Colonic mucosa (tissue), 4 donors: ENCODE data around the gene OST4. TPM values are rescaled to one million over a fixed set of nuclear protein-coding genes. Genes with fewer than 3 reads are reported as not detected.
"Not testable (repeated sequence)": the region's sequence is repeated elsewhere in the genome, so short reads cannot be mapped to it uniquely, and the experiment has no call there.

Experiments
- DNase-seq: peaks from one replicate; pipeline ENCODE4 v3.0.0-alpha.2; 2020
- H3K27ac ChIP-seq: fragments of 200-600 bp; one replicate; pipeline ENCODE4 v1.8.0; 2021
- H3K27me3 ChIP-seq: fragments of 200-600 bp; one replicate; pipeline ENCODE4 v1.8.0; 2021
- H3K36me3 ChIP-seq: fragments of 200-600 bp; one replicate; pipeline ENCODE4 v1.8.0; 2021
- H3K4me1 ChIP-seq: fragments of 200-600 bp; one replicate; pipeline ENCODE4 v1.8.0; 2021; ENCODE audit warnings: mild to moderate bottlenecking
- H3K4me3 ChIP-seq: fragments of 200-600 bp; one replicate; pipeline ENCODE4 v1.8.0; 2021
- H3K9ac ChIP-seq, 2 donors: one replicate each; pipeline ENCODE4 v1.7.0; 2013; ENCODE audit warnings: control low read depth in 2 of 2, low read depth in 2 of 2, low read length in 2 of 2
- H3K9me3 ChIP-seq: fragments of 200-600 bp; one replicate; pipeline ENCODE4 v1.8.0; 2021
- intact Hi-C: fragments of 100-400 bp; cut with DNase I; formaldehyde crosslinking; loops from one replicate; pipeline ENCODE4 v1.14.1; 2022
- total RNA-seq, 2 donors: library from RNA; stranded (reverse); fragmentation: NEBNext Ultra II Directional in 1 of 2; extraction: Animal tissue kit (Norgen Biotek cat#: 25700) in 1 of 2; gene quantifications; one replicate each; pipeline ENCODE4 v1.2.1, GENCODE V29; 2021
- TF ChIP-seq, protein P1 (sequence below): fragments of 200-600 bp; IDR thresholded peaks from one replicate; pipeline ENCODE4 v1.8.0; 2022; ENCODE audit warnings: antibody characterized with exemption, mild to moderate bottlenecking
- donor health status: healthy.
- donor health status: DM: no; HTN: no; CAD: no.
- donor health status: DM: no; HTN: no; CAD: no.

The OST4 gene
- 100 to 1,000 TPM; 272 to 331 TPM for total RNA-seq

DNA sequence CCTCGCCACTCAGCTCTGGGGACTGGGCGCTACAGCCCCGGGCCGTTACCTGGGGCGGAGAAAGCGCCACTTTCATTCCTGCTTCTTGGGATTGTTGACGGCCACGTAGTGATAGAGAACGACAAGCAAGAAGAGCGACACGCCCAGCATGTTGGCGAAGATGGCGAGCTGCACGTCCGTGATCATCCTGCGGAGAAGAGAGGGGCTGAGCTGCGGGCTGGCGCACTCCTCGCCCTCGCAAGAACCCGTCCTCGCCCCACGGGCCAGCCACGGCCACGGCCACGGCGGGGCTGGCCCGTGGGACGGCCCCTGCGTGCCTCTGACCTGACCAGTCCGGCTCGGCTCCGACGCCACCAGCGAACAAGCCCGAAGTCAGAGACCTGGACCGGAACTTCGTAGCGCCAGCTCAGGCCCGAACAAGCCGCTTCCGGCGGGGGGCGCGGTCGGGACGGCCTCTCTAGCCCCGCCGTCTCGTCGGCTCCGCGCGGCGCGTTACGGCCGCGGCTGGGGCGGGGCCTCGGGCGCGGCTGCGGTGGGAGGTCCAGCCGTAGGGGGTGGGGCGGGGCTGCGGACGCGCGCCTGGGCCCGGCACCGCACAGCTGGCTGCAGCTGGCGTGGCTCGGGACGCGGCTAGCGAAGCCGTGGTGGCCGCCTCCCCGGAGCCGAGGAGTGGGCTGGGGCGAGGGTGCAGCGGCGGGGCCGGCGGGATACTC lies at the start of gene OST4:
OST4 (minus strand) TSS at position 378 of the 713 bp plus-strand sequence.
- peaks cover 4% of the 10 kb centered on the region for H3K36me3 ChIP-seq
- no peaks in the 10 kb centered on the region for H3K27me3 ChIP-seq
- H3K9ac ChIP-seq = peak within 1 kb of the TSS; percentile 87 to 97
- no peaks in the 10 kb centered on the region for H3K9me3 ChIP-seq
- peak; percentile 94 for DNase-seq
- H3K4me3 ChIP-seq = peak within 1 kb of the TSS; percentile 77
- peak within 1 kb of the TSS; percentile 95 for H3K27ac ChIP-seq
- intact Hi-C loops = no loop called here
- peaks cover 25% of the 10 kb centered on the region for H3K4me1 ChIP-seq
- TF ChIP-seq, protein P1, sequence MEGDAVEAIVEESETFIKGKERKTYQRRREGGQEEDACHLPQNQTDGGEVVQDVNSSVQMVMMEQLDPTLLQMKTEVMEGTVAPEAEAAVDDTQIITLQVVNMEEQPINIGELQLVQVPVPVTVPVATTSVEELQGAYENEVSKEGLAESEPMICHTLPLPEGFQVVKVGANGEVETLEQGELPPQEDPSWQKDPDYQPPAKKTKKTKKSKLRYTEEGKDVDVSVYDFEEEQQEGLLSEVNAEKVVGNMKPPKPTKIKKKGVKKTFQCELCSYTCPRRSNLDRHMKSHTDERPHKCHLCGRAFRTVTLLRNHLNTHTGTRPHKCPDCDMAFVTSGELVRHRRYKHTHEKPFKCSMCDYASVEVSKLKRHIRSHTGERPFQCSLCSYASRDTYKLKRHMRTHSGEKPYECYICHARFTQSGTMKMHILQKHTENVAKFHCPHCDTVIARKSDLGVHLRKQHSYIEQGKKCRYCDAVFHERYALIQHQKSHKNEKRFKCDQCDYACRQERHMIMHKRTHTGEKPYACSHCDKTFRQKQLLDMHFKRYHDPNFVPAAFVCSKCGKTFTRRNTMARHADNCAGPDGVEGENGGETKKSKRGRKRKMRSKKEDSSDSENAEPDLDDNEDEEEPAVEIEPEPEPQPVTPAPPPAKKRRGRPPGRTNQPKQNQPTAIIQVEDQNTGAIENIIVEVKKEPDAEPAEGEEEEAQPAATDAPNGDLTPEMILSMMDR = no peak

DNA sequence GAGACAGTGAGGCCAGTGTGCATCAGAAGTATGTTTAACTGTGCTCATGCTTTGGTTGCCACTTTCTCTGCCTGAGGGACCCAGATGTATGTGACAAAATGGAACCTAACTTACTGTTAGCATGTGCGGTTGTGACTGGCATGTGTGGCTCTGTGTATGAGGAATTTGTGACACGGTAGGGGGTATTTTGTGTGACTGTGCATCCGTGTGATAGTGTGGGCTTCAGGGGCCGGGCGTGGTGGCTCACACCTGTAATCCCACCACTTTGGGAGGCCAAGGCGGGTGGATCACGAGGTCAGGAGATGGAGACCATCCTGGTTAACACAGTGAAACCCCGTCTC lies 47.8 kb upstream of the OST4 start:
- H3K4me1 ChIP-seq, H3K9ac ChIP-seq, H3K36me3 ChIP-seq, H3K9me3 ChIP-seq, intact Hi-C loops, DNase-seq, H3K27ac ChIP-seq: not testable (repeated sequence)
- Histone ChIP-seq H3K27me3 (peaks cover 14% of the 10 kb centered on the region), H3K4me3 (peak overlapping the region; percentile 19)

DNA sequence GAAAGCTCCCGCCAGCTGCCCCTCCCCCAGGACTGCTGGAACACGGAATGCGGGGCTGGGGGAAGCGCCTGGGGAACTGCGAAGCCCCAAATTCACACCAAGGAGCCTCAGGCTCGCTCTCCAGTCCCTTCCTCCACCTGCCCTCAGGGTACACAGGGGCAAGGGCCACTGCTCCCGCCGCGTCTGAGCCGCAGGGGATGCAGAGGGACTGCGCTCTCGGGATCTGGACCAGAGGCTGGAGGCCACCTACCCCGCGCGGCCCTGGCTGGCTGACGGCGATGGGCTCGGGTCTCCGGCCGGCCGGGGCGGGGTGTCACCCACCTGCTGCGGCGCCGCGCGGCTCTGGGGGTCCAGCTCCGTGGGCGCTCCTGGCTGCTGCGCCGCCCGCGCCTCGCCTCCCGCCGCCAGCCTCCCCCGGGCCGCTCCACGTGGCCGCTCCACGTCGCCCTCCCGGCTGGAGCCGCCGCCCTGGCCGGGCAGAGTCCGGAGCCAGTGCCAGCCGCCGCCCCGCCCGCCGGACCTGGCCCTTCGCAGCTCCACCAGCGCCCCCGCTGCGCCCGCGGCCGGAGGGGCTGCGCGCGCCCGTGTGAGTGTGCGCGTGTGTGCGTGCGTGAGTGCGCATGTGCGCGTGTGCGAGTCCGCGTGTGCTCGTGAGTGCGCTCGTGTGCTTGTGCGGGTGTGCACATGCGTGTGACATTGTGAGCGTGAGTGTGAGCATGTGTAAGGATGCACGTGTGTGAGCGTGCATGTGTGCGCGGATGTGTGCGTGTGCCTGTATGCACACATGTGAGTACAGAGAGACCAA lies 47.3 kb upstream of the OST4 start, which contains the start of gene CGREF1:
CGREF1 (minus strand) TSS at position 604 of the 805 bp plus-strand sequence. CDS start 14,762 bp downstream, outside the sequence.
- no peak for DNase-seq
- H3K9ac ChIP-seq = peak within 1 kb of the TSS in 1 of 2 donors; percentile 55
- TF ChIP-seq, protein P1 = no peak
- H3K4me3 ChIP-seq = peak within 1 kb of the TSS; percentile 19
- peaks cover 14% of the 10 kb centered on the region for H3K27me3 ChIP-seq
- no peaks in the 10 kb centered on the region for H3K36me3 ChIP-seq
- H3K4me1 ChIP-seq = peaks cover 3% of the 10 kb centered on the region
- intact Hi-C loops = no loop called here
- H3K27ac ChIP-seq = no peak within 1 kb of the TSS
- H3K9me3 ChIP-seq = no peaks in the 10 kb centered on the region

DNA sequence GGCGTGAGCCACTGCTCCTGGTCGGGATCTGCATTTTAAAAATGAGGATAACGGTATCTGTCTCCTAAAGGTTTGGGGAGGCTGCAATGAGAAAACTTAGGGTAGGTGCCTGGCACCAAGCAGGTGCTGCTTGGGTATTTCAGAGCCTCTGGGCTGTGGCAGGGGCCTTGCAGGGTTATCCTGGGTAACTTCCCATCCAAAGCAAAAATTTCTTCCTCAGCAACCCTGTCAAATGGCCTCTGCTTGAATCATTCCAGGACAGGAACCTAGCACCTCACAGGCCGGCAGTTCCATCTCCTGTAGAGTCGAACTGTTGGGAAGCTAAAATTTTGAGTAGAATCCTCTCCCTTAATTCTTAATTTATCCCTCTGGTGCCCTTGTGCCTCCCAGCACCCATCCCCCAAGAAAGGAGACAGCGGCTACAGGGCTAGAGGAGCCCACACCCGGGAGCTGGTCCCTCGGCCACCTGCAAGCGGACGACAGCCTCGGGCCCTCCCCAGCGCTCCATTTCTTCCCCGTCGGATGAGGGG lies 46.6 kb upstream of the OST4 start:
- peak overlapping the region; percentile 19 for H3K4me3 ChIP-seq
- no peaks in the 10 kb centered on the region for H3K9me3 ChIP-seq
- H3K27ac ChIP-seq = no peak overlapping the region
- intact Hi-C loops = no loop called here
- peaks cover 3% of the 10 kb centered on the region for H3K4me1 ChIP-seq
- TF ChIP-seq, protein P1 = no peak
- DNase-seq = no peak
- H3K27me3 ChIP-seq = peaks cover 14% of the 10 kb centered on the region
- H3K36me3 ChIP-seq = no peaks in the 10 kb centered on the region
- H3K9ac ChIP-seq = no peak overlapping the region

DNA sequence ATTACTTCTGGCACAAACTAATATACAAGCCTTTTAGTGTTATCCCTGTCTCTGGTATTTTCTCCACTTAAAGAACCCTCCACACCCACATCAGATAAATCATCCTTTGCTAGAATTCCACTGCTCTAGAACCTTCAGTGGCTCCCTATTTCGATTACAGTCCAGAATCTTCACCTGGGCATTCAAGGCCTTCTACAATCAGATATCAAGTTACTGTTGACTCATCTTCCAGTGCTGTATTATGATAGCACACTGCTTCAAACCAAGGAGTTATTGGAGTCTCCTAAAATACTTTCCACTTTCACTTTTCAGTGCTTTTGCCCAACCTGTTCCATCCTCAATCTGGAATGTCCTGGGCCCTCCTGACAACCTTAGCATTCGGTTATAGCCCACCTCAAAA lies 44.1 kb upstream of the OST4 start:
- Histone ChIP-seq H3K27me3 (peaks cover 14% of the 10 kb centered on the region), H3K4me1 (peaks cover 3% of the 10 kb centered on the region), H3K27ac (no peak overlapping the region), H3K36me3 (no peaks in the 10 kb centered on the region), H3K9ac (no peak overlapping the region), H3K9me3 (no peaks in the 10 kb centered on the region), H3K4me3 (no peak overlapping the region)
- no peak for DNase-seq
- intact Hi-C loops = no loop called here
- TF ChIP-seq, protein P1 = no peak

DNA sequence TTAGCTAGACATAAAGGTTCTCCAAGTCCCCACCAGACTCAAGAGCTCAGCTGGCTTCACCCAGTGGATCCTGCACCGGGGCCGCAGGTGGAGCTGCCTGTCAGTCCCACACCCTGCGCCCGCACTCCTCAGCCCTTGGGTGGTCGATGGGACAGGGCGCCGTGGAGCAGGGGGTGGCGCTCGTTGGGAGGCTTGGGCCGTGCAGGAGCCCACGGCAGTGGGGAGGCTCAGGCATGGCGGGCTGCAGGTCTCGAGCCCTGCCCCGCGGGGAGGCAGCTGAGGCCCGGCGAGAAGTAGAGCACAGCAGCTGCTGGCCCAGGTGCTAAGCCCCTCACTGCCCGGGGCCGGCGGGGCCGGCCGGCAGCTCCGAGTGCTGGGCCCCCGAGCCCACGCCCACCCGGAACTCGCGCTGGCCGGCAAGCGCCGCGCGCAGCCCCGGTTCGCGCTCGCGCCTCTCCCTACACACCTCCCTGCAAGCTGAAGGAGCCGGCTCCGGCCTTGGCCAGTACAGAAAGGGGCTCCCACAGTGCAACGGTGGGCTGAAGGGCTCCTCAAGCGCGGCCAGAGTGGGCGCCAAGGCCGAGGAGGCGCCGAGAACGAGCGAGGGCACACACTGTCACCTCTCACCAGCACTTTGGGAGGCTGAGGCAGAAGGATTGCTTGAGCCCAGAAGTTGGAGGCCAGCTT lies 40.1 kb upstream of the OST4 start:
- intact Hi-C loops, DNase-seq: not testable (repeated sequence)

DNA sequence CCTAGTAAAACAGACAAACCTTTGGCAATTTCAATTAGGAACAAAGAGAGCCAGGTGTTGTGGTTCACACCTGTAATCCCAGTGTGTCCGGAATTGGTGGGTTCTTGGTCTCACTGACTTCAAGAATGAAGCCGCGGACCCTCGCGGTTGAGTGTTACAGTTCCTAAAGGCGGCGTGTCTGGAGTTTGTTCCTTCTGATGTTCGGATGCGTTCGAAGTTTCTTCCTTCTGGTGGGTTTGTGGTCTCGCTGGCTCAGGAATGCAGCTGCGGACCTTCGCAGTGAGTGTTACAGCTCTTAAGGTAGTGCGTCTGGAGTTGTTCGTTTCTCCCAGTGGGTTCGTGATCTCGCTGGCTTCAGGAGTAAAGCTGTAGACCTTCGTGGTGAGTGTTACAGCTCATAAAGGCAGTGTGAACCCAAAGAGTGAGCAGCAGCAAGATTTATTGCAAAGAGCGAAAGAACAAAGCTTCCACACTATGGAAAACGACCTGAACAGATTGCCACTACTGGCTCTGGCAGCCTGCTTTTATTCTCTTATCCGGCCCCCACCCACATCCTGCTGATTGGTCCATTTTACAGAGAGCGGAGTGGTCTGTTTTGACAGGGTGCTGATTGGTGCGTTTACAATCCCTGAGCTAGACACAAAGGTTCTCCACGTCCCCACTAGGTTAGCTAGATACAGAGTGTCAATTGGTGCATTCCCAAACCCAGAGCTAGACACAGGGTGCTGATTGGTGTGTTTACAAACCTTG lies 39.3 kb upstream of the OST4 start:
- H3K9me3 ChIP-seq, H3K9ac ChIP-seq, DNase-seq, H3K27ac ChIP-seq, H3K4me1 ChIP-seq, intact Hi-C loops, H3K27me3 ChIP-seq, H3K36me3 ChIP-seq, H3K4me3 ChIP-seq: not testable (repeated sequence)

More for the DNA sequence above, 40.1 kb upstream of the OST4 start:
- H3K4me1 ChIP-seq, H3K36me3 ChIP-seq, H3K4me3 ChIP-seq, H3K9me3 ChIP-seq, H3K27ac ChIP-seq, H3K27me3 ChIP-seq, H3K9ac ChIP-seq: not testable (repeated sequence)
